NCI-H2171 (cell line): ENCODE measurements around the gene MRPL27.
"Not testable (repeated sequence)": the region's sequence is repeated elsewhere in the genome, so short reads cannot be mapped to it uniquely, and the experiment has no call there.

Experiments used
- DNase-seq: peaks from one replicate; lab custom pipeline; 2025; lab: John Stamatoyannopoulos, UW

The MRPL27 gene

GRCh38 chr17:50345432-50346312, 27.3 kb downstream of the MRPL27 start, which contains the start of gene XYLT2:
TSS of gene XYLT2 (plus strand) at chr17:50346126. CDS start at chr17:50346141, 15 bp downstream.
- DNase-seq = peak; percentile 91

- DNase-seq = no peak
These were observed 28.1 kb downstream of the MRPL27 start for GRCh38 chr17:50344731-50345365.

GRCh38 chr17:50339381-50339780, 33.6 kb downstream of the MRPL27 start:
- no peak for DNase-seq

GRCh38 chr17:50338645-50339044, 34.3 kb downstream of the MRPL27 start:
- DNase-seq = no peak

- no peak for DNase-seq
These were observed 35.0 kb downstream of the MRPL27 start for GRCh38 chr17:50337956-50338355.

GRCh38 chr17:50333291-50334057, 39.5 kb downstream of the MRPL27 start:
- DNase-seq = not testable (repeated sequence)

- no peak for DNase-seq
These were observed 40.8 kb downstream of the MRPL27 start for GRCh38 chr17:50332196-50332595.

- no peak for DNase-seq
These were observed 41.7 kb downstream of the MRPL27 start for GRCh38 chr17:50331085-50331791.

GRCh38 chr17:50330151-50330775, 42.7 kb downstream of the MRPL27 start:
- no peak for DNase-seq

GRCh38 chr17:50329716-50330115, 43.3 kb downstream of the MRPL27 start:
- no peak for DNase-seq

- no peak for DNase-seq
These were observed 44.3 kb downstream of the MRPL27 start for GRCh38 chr17:50328363-50329325.

GRCh38 chr17:50326831-50327364, 46.1 kb downstream of the MRPL27 start:
- no peak for DNase-seq

GRCh38 chr17:50325906-50326305, 47.1 kb downstream of the MRPL27 start:
- DNase-seq = no peak

- no peak for DNase-seq
These were observed 49.9 kb downstream of the MRPL27 start for GRCh38 chr17:50323060-50323459.

GRCh38 chr17:50322271-50322670, 50.7 kb downstream of the MRPL27 start:
- no peak for DNase-seq

- DNase-seq = no peak
These were observed 53.5 kb downstream of the MRPL27 start for GRCh38 chr17:50319306-50320004.

GRCh38 chr17:50318501-50319285, 54.3 kb downstream of the MRPL27 start:
- peak; percentile 49 for DNase-seq
